NK-92 (cell line): ENCODE measurements around the gene CPAMD8.

Experiments used
- DNase-seq: peaks from one replicate; lab custom pipeline; 2025; ENCODE audit not compliant: unreplicated experiment; lab: John Stamatoyannopoulos, UW

Gene CPAMD8

GRCh38 chr19:17026706-17027534 is at the start of gene CPAMD8:
Gene CPAMD8, minus strand, starts transcription at chr19:17026810. Its CDS starts 168 bp downstream, at chr19:17026642.
- no peak for DNase-seq

- DNase-seq, result no peak
These were observed 49.4 kb upstream of the CPAMD8 start for GRCh38 chr19:17075864-17076542.

GRCh38 chr19:17075035-17075863 is 48.6 kb upstream of the CPAMD8 start, which contains the start of the genes HAUS8 and MYO9B:
Gene HAUS8, minus strand, starts transcription at chr19:17075452. Its CDS starts 30 bp downstream, at chr19:17075422.
Gene MYO9B, plus strand, starts transcription at chr19:17075777. Its CDS starts 25,941 bp downstream, at chr19:17101718.
- peak; percentile 91 for DNase-seq

DNA sequence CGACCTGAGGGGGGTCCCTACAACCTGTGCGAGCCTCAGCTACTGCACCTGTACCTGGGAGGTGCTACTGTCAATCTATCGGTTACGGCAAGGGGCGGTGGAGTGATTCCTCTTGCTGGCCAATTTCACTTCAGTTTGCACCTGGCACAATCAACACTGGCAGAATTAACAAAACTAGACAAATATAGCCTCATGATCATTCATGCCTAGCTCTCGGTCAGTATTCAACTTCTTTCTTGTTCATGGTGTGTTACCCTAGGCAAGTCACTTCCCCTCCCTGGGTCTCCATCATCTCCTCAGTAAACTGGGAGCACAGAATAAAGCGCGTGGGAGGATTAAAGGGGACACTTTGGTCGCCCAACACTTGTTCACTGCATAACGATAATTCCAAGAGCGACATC is 48.0 kb upstream of the CPAMD8 start:
- no peak for DNase-seq

- DNase-seq, result no peak
These were observed 47.4 kb upstream of the CPAMD8 start for GRCh38 chr19:17073869-17074633.

DNA sequence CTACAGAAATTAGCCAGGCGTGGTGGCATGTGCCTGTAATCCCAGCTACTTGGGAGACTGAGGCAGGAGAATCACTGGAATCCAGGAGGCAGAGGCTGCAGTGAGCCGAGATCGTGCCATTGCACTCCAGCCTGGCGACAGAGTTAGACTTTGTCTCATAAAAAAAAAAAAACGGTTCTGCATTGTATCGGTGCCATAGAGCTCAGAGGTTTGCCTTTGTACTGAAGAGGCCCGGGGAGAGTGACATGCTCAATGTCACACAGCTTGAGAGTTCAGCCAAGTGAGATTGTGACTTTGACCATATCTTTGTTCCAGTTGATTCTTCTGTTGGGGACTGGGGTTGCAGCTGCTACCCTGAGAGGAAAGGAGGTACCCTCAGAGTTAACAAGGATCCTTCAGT is 44.3 kb upstream of the CPAMD8 start:
- DNase-seq, result no peak

DNA sequence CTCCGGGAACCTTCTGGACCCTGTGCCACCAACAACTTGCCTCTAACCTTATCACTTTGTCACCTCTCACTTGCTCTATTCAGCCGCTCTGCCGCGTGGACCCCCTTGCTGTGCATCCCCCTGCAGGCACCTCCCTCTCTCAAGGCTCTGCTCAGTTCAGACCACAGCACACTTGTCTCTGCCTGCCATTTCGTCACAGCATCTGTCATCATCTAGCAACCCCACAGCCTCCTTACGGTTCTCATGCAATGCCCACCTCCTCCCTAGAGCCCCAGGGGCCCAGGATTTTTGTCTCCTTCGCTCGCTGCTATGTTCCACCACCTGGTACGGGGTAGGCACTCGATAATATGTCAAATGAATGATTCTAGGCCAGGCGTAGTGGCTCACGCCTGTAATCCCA is 43.8 kb upstream of the CPAMD8 start:
- DNase-seq, result no peak

DNA sequence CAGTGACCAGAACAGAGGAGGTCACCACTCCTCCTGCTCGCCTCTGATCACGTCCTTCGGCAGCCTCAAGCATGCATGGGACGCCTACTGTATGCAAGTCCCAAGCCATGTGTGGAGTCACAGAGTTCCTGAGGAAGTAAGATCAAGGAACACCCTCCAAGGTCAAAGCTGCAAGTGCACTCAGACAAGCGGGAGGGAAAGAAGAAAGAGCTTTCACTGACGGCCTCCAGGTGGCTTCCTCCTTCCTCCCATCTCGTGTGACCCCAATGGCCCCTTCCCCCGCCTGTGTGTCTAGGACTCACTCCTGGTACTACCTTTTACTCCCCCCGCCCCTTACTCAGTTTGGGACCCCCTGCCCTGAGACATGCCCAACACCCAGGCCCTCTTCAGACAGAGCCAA is 42.6 kb upstream of the CPAMD8 start:
- no peak for DNase-seq

DNA sequence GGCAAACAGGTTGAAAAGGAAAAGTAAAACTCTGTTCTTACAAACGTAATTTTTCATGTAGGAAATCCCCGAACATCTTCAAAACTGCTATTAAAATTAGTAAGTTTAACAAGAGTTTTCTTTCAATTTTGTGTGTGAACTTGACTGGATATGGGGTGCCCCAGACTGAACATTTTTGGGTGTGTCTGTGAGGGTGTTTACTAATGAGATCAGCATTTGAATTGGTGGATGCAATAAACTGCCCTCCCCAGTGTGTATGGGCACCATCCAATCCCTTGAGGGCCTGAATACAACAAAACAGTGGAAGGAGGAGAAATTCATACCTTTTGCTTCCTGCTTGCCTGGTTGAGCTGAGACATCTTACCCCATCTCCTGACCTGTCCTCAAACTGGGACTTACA is 36.8 kb upstream of the CPAMD8 start:
- DNase-seq, result no peak

- no peak for DNase-seq
These were observed 35.1 kb upstream of the CPAMD8 start for GRCh38 chr19:17061691-17062090.

GRCh38 chr19:17061205-17061604 is 34.6 kb upstream of the CPAMD8 start:
- no peak for DNase-seq

DNA sequence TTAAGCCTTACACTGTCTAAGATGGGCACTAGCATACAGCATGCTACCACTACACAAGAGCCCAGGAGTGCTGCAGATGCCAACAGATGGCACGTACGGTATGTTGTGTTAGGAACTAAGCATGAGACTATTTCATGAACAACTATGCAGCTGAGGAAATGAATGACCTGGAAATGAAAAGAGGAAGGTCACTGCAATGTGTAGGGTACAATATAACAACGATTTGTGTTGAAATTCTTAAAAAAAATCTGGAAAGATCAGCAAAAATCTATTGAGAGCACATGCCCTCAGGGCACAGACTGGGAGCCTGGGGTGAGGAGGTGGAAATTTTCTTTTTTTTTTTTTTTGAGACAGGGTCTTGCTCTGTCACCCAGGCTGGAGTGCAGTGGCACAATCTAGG is 34.2 kb upstream of the CPAMD8 start:
- DNase-seq, result no peak

GRCh38 chr19:17058236-17058635 is 31.6 kb upstream of the CPAMD8 start:
- no peak for DNase-seq

DNA sequence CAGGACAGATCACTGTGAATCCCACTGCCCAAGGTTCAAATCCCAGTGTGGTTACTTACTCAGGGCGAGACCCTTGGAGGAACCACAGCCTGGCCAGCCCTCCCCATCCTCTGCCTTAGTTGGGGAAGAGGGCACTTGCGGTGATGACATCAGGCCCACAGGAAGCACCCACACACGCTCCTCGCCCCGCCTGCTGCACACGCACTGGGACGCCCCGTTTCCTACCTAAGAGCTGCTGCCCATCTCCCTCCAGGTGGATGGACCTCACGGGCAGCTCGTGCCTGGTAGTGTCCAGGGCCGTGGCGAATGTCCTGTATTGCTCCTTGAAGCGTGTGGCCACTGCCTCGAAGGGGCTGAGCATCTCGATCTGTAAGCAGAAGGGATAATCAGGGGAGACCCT is 29.0 kb upstream of the CPAMD8 start:
- no peak for DNase-seq

- no peak for DNase-seq
These were observed 28.1 kb upstream of the CPAMD8 start for GRCh38 chr19:17054746-17055145.

DNA sequence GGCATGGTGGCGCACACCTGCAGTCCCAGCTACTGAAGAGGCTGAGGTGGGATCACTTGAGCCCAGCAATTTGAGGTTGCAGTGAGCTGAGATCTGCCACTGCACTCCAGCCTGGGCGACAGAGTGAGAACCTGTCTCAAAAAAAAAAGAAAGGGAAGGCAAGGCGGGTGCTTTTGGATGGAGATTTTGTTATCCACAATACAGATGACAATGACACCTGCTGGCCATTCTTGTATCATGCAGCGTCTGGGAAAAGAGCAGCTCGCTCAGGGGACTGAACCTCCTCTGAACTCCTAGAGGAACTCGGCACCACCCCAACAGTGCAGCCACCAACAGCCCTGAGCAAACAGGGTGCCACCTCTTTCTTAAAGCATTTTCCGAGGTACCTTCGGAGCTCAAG is 25.8 kb upstream of the CPAMD8 start:
- no peak for DNase-seq

- no peak for DNase-seq
These were observed 23.2 kb upstream of the CPAMD8 start for GRCh38 chr19:17049711-17050280.

GRCh38 chr19:17048885-17049453 is 22.4 kb upstream of the CPAMD8 start:
- no peak for DNase-seq

DNA sequence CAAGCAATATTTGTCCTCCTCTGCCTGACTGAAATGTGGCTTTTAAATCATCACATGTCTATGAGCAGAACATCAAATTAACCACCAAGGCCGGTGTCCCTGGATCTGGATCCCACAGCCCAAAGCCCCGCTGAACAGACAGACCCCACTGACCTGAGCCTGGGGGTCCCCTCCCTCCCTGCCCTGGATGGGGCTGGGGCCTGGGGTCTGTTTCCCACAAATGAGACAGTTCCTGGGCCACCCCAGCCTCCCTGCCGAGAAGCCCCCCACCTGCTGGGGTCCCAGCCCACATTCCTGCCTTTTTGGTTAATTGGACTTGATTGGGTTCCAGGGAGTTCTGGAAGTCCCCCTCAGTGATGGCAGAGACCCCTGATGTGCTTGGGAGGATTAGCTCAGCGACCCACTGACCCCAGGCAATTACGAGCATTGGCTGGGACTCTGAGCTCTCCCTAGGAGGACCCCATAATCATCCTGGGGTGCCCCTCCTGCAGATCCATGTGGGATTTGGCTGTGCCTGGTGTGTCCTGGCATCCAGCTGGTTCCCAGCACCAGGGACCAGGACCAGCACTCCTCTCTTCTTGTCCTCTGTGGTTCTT is 19.4 kb upstream of the CPAMD8 start:
- DNase-seq, result no peak

DNA sequence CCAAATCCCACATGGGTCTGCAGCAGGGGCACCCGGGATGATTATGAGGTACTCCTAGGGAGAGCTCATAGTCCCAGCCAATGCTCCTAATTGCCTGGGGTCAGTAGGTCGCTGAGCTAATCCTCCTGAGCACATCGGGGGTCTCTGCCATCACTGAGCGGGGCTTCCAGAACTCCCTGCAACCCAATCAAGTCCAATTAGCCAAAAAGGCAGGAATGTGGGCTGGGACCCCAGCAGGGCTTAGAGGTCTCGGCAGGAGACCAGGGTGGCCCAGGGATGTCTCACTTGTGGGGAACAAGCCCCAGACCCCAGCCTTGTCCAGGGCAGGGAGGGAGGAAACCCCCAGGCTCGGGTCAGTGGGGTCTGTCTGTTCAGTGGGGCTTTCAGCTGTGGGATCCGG is 17.1 kb upstream of the CPAMD8 start:
- no peak for DNase-seq
